NOMO-1 (cell line): Measurements from ENCODE around the gene MRPL43.
"Not testable (repeated sequence)": the region's sequence is repeated elsewhere in the genome, so short reads cannot be mapped to it uniquely, and the experiment has no call there.

Source experiments
- DNase-seq, 2 experiments: peaks; one replicate each; lab custom pipeline; 2025; ENCODE audit not compliant: unreplicated experiment in 2 of 2; lab: John Stamatoyannopoulos, UW

The MRPL43 gene

DNA sequence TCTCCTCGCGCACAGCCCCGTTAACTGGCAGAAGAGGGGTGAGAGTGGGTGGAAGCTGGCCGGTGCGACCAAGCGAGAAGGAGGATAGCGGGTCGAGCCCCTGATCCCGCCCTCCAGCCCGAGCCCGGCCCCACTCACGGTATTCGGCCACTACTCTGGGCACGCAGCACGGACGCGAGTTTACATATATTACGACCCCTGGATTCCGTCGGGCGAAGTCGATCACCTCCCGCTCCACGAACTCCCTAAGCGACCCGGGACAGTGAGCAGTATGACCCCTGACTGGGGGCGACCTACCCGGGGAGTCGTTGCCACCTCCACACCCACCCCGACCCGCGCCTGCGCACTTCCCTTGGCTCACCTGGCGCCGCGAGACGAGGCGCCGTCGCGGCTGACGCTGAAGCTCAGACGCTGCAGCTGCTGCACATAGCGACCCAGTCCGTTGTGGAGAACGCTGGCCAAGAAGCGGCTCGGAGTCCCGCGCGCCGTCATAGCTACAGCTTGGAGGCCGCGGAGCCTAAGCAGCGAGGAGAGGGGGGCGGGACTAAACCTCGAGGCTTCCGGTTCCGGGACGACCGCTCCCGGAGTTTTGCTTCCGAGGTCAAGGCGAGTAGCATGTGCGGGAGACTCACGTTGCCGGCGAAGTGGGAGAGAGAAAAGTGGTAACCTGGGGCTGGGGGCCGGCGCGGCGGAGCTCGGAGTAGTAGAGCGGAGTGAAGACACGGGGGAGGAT is at the start of gene MRPL43, which contains the start of gene TWNK:
MRPL43 (minus strand) TSS at position 546 of the 733 bp plus-strand sequence; CDS start at position 492, 54 bp downstream.
TWNK (plus strand) TSS at position 592 of the 733 bp plus-strand sequence. CDS start 668 bp downstream, outside the sequence.
- peak; percentile 56 to 70 for DNase-seq

GRCh38 chr10:101036726-101037125 is 49.4 kb upstream of the MRPL43 start:
- DNase-seq = no peak

GRCh38 chr10:101035916-101036702 is 48.8 kb upstream of the MRPL43 start:
- no peak for DNase-seq

- no peak for DNase-seq
These were observed 48.0 kb upstream of the MRPL43 start for GRCh38 chr10:101035314-101035713.

GRCh38 chr10:101034404-101034803 is 47.1 kb upstream of the MRPL43 start:
- DNase-seq = not testable (repeated sequence)

- no peak for DNase-seq
These were observed 46.0 kb upstream of the MRPL43 start for GRCh38 chr10:101033276-101033675.

- DNase-seq = peak; percentile 40 to 54
These were observed 45.4 kb upstream of the MRPL43 start for GRCh38 chr10:101032637-101033224.

GRCh38 chr10:101031796-101032636 is 44.7 kb upstream of the MRPL43 start:
- DNase-seq = peak; percentile 42 to 46

DNA sequence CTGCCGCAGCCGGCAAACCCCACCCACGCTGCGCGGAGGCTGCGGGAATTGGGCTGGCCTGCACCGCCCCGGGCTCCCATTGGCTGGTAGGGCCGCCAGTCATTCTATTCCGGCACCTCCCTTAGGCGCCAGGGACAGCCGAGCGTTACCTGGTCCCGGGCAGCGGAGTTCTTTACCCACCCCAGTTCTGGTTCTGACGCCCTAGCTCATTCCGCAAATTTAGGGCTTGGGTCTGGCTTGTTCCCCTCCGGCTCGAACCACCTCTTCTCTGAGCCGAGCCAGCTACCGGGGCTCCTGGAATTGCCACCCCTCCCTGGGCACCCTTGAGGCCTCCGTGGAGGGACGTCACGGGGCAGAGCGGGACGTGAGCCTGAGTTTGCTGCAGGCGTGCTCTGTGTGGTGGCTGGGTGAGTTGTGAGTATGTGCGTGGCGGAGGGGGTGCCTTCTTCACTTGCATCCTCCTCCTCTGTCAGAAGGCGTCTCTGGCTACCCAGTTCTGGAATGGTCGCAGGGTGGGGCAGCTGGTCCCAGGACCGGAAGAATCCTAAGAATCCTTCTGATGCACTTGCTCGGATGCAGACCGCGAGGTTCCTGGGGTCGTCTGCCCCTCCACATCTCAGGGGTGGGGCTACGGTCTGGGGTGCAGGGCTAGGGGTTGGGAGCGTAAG is 44.0 kb upstream of the MRPL43 start, which contains the start of the genes PDZD7 and SFXN3:
PDZD7 (minus strand) TSS at position 2 of the 668 bp plus-strand sequence. CDS start 910 bp downstream, outside the sequence.
SFXN3 (plus strand) TSS at position 107 of the 668 bp plus-strand sequence. CDS start 3,461 bp downstream, outside the sequence.
- peak; percentile 82 to 98 for DNase-seq

DNA sequence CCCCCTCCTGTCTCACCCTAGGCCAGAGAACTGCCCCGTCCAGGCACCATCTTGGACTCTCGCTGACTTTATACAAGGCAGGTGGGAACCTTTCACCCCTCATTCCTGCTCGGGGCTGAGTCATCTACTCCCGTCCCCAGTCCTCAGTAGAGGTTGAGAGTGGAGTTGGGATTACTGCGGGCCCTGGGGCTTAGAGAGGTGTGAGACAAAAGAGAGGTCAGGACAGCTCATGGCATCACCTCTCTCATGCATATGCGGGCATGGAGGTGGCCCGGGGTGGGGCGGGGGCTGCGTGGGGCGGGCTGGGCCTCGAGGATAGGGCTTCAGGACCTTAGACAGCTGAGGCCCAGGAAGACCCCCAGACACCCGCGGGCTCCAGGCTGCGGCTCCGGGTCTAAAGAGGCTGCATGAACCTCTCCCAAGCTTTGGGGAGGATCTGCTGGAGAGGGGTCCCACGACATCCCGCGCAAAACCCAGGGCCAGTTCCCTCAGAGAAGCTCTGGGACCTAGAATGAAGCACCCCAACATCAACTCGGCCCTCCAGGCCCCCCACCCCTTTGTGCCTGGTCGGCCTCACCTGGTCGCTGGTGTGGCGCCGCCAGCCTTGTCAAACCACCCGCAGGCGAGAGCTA is 43.3 kb upstream of the MRPL43 start:
- DNase-seq = no peak

- DNase-seq = no peak
These were observed 42.4 kb upstream of the MRPL43 start for GRCh38 chr10:101029520-101030295.

DNA sequence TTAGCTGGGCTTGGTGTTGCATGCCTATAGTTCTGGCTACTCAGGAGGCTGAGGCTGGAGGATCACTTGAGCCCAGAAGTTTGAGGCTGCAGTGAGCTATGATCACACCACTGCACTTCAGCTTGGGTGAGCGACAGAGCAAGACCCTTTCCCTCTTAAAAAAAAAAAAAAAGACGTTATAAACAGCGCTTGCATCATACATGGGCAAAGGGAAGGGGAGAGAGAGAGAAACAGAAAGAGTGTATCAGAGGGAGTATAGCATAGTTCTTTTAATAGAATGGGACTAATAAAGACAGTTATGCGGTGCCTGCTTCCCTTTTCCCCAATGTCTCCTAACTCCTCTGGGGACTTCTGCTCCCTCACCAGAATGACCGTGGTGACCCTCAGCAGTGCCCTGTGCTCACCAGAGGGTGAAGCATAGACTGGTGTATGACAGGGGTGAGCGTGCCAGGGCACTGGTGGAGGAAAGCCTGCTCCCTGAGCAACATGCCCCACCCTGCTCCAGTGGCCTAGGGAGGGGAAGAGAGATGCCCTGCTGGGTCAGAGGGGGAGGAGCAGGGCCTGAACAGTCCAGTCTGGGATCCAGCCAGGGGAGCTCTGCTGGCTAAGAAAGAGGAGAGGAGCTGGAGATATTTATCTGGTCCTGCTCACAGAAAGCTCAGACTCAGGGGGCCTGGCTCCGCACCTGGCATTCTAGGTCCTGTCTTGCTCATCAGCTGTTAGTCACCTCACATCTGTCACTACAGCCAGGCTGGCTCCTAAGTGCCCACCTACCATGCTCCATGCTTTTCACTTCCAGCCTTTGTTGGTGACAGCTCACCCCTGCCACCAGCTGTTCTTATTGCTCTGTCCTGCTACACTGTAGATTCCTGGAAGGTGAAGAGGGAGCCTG is 41.4 kb upstream of the MRPL43 start:
- peak in 1 of 2 experiments; percentile 24 for DNase-seq

GRCh38 chr10:101027106-101027720 is 39.9 kb upstream of the MRPL43 start:
- no peak for DNase-seq

GRCh38 chr10:101022967-101023705 is 35.8 kb upstream of the MRPL43 start:
- DNase-seq = no peak

DNA sequence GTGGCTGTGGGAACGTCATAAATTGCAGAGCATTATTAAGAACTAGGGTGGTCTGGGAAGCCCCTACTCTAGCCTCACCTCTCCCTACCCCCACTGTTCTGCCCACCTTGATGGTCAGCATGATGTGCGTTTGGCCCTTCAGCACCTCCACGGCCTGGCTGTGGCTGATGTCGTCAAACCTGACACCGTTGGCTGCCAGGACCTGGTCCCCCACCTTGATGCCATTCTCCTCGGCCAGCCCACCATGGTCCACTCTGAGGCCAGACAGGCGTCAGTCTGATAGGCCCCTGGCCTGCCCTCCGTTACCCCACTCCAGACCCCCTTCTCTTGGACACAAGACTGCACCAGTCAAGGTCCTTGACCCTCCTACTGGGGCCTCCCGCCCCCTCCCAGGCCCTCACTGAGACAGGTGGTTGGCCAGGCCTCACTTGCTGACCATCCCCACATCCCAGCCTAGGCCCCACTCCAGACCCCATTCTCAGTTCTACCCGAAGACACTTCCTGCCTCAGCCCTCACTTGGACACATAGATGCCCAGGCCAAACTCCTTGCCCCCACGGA is 34.5 kb upstream of the MRPL43 start:
- no peak for DNase-seq

- DNase-seq = no peak
These were observed 33.9 kb upstream of the MRPL43 start for GRCh38 chr10:101021239-101021638.
